ACHN (cell line): ENCODE data around the gene PTPRF.
A peak's percentile ranks its signal among the peaks of the same experiment; 100 is the strongest.

ENCODE experiments used
- DNase-seq: peaks from one replicate; pipeline ENCODE4 v3.0.0-alpha.2; 2015
- in situ Hi-C: cut with HindIII; loops from 2 replicates; pipeline ENCODE4 v1.10.0; 2017; ENCODE audit warnings: low sequenced_read_pairs, low pct_ligation_motif_present, low pct_unique_long_range_greater_than_20kb

Gene PTPRF

GRCh38 chr1:43664369-43664768 is 133.7 kb downstream of the PTPRF start:
- in situ Hi-C loops, result no loop called here
- DNase-seq, result no peak

- no peak for DNase-seq
- in situ Hi-C loops, result no loop called here
Observed at GRCh38 chr1:43666608-43667007, 135.9 kb downstream of the PTPRF start.

- no peak for DNase-seq
- in situ Hi-C loops, result no loop called here
Observed at GRCh38 chr1:43668956-43669355, 138.3 kb downstream of the PTPRF start.

GRCh38 chr1:43669878-43670277 is 139.2 kb downstream of the PTPRF start:
- in situ Hi-C loops, result no loop called here
- DNase-seq, result no peak

- DNase-seq, result no peak
- in situ Hi-C loops, result no loop called here
Observed at GRCh38 chr1:43671193-43671592, 140.5 kb downstream of the PTPRF start.

GRCh38 chr1:43671626-43672330 is 141.1 kb downstream of the PTPRF start:
- peak; percentile 51 for DNase-seq
- in situ Hi-C loops, result no loop called here

GRCh38 chr1:43673261-43673660 is 142.6 kb downstream of the PTPRF start:
- in situ Hi-C loops, result no loop called here
- DNase-seq, result no peak
